H9 (cell line): ENCODE results near the gene MYOZ3. TPM values are rescaled to one million over a fixed set of nuclear protein-coding genes. Genes with fewer than 3 reads are reported as not detected.

ENCODE experiments used
- DNase-seq: peaks from one replicate; pipeline ENCODE4 v3.0.0-alpha.2; 2017
- H2AFZ ChIP-seq: one replicate; pipeline ENCODE4 v1.6.1; 2013; ENCODE audit warnings: mild to moderate bottlenecking, low read length, control low read depth, moderate library complexity
- H2AK5ac ChIP-seq: 2 replicates; pipeline ENCODE4 v1.6.1; 2013; ENCODE audit warnings: low read length, control low read depth, mixed read lengths; ENCODE audit not compliant: insufficient read length
- H2BK120ac ChIP-seq: one replicate; pipeline ENCODE4 v1.6.1; 2013; ENCODE audit warnings: low read depth, mild to moderate bottlenecking, low read length, control low read depth, inconsistent platforms; ENCODE audit not compliant: poor library complexity, severe bottlenecking
- H2BK12ac ChIP-seq: 2 replicates; pipeline ENCODE4 v1.6.1; 2013; ENCODE audit warnings: low read length, control low read depth, mixed read lengths, low read depth; ENCODE audit not compliant: insufficient read length
- H2BK15ac ChIP-seq: 2 replicates; pipeline ENCODE4 v1.6.1; 2013; ENCODE audit warnings: low read depth, low read length, control low read depth
- H2BK20ac ChIP-seq: one replicate; pipeline ENCODE4 v1.6.1; 2013; ENCODE audit warnings: low read depth, mild to moderate bottlenecking, low read length, control low read depth, inconsistent platforms; ENCODE audit not compliant: poor library complexity, severe bottlenecking
- H2BK5ac ChIP-seq: 2 replicates; pipeline ENCODE4 v1.6.1; 2013; ENCODE audit warnings: low read length, control low read depth, mixed read lengths; ENCODE audit not compliant: insufficient read length
- H3K14ac ChIP-seq: 2 replicates; pipeline ENCODE4 v1.6.1; 2013; ENCODE audit warnings: low read length, control low read depth; ENCODE audit not compliant: insufficient read depth
- H3K18ac ChIP-seq: 2 replicates; pipeline ENCODE4 v1.6.1; 2013; ENCODE audit warnings: low read depth, mild to moderate bottlenecking, mixed read lengths, low read length, control low read depth; ENCODE audit not compliant: insufficient read length
- H3K23ac ChIP-seq: 2 replicates; pipeline ENCODE4 v1.6.1; 2013; ENCODE audit warnings: low read length, control low read depth, mixed read lengths, low read depth; ENCODE audit not compliant: insufficient read length
- H3K23me2 ChIP-seq: 2 replicates; pipeline ENCODE4 v1.6.1; 2013; ENCODE audit warnings: low read depth, mild to moderate bottlenecking, mixed read lengths, low read length, control low read depth; ENCODE audit not compliant: insufficient read length, poor library complexity, severe bottlenecking
- H3K27ac ChIP-seq: 2 replicates; pipeline ENCODE4 v1.5.1; 2013; ENCODE audit warnings: low read length, control low read depth, mixed read lengths, low read depth; ENCODE audit not compliant: insufficient read length
- H3K27me3 ChIP-seq: 2 replicates; pipeline ENCODE4 v1.6.1; 2013; ENCODE audit warnings: low read length, control low read depth, inconsistent platforms; ENCODE audit not compliant: insufficient read depth
- H3K4ac ChIP-seq: 2 replicates; pipeline ENCODE4 v1.6.1; 2013; ENCODE audit warnings: low read depth, mild to moderate bottlenecking, control low read depth, inconsistent platforms, low read length, moderate library complexity
- H3K4me1 ChIP-seq: 2 replicates; pipeline ENCODE4 v1.6.1; 2013; ENCODE audit warnings: low read length, control low read depth, inconsistent platforms; ENCODE audit not compliant: insufficient read depth
- H3K4me2 ChIP-seq: 2 replicates; pipeline ENCODE4 v1.6.1; 2013; ENCODE audit warnings: low read length, control low read depth, mixed read lengths; ENCODE audit not compliant: insufficient read length, insufficient read depth
- H3K56ac ChIP-seq: 2 replicates; pipeline ENCODE4 v1.6.1; 2013; ENCODE audit warnings: low read depth, mild to moderate bottlenecking, mixed read lengths, low read length, control low read depth; ENCODE audit not compliant: insufficient read length
- H3K79me1 ChIP-seq: 2 replicates; pipeline ENCODE4 v1.6.1; 2013; ENCODE audit warnings: low read depth, mild to moderate bottlenecking, moderate library complexity, low read length, control low read depth, inconsistent platforms; ENCODE audit not compliant: insufficient read depth, poor library complexity, severe bottlenecking
- H3K79me2 ChIP-seq: 2 replicates; pipeline ENCODE4 v1.6.1; 2013; ENCODE audit warnings: low read length, control low read depth, inconsistent platforms; ENCODE audit not compliant: insufficient read depth
- H3K9ac ChIP-seq: 2 replicates; pipeline ENCODE4 v1.6.1; 2013; ENCODE audit warnings: low read length, control low read depth, mixed read lengths; ENCODE audit not compliant: insufficient read length; ENCODE audit errors: extremely low read depth
- H3K9me3 ChIP-seq: one replicate; pipeline ENCODE4 v1.6.1; 2013; ENCODE audit warnings: low read depth, low read length, inconsistent platforms; ENCODE audit not compliant: control insufficient read depth
- H3T11ph ChIP-seq: one replicate; pipeline ENCODE4 v1.6.1; 2013; ENCODE audit warnings: mild to moderate bottlenecking, low read length, control low read depth, inconsistent platforms
- H4K20me1 ChIP-seq: one replicate; pipeline ENCODE4 v1.6.1; 2013; ENCODE audit not compliant: control insufficient read depth, insufficient read length, insufficient read depth
- H4K5ac ChIP-seq: 2 replicates; pipeline ENCODE4 v1.6.1; 2013; ENCODE audit warnings: low read depth, mild to moderate bottlenecking, mixed read lengths, low read length, control low read depth; ENCODE audit not compliant: insufficient read length
- H4K8ac ChIP-seq: replicated peaks from 2 replicates; pipeline ENCODE4 v1.6.1; 2013; ENCODE audit warnings: low read length, control low read depth, mixed read lengths, low read depth; ENCODE audit not compliant: insufficient read length
- H4K91ac ChIP-seq: 2 replicates; pipeline ENCODE4 v1.6.1; 2013; ENCODE audit warnings: low read depth, mild to moderate bottlenecking, moderate library complexity, mixed read lengths, low read length, control low read depth; ENCODE audit not compliant: insufficient read length
- H3K27ac Mint-ChIP-seq, 3 experiments: 2 replicates in 2 of 3; 3 replicates in 1 of 3; pipeline ENCODE4 v1.8.0; 2020 to 2021; ENCODE audit warnings: mixed read lengths in 3 of 3, mild to moderate bottlenecking in 1 of 3, moderate library complexity in 1 of 3
- H3K27me3 Mint-ChIP-seq: 2 replicates; pipeline ENCODE4 v1.8.0; 2021; ENCODE audit warnings: low read depth, mild to moderate bottlenecking, moderate library complexity, mixed read lengths
- H3K36me3 Mint-ChIP-seq, 3 experiments: 2 replicates in 2 of 3; 3 replicates in 1 of 3; pipeline ENCODE4 v1.8.0; 2020 to 2021; ENCODE audit warnings: low read depth in 3 of 3, mixed read lengths in 3 of 3; ENCODE audit not compliant: insufficient read depth in 1 of 3
- H3K4me1 Mint-ChIP-seq, 2 experiments: 2 replicates each; pipeline ENCODE4 v1.8.0; 2020; ENCODE audit warnings: mixed read lengths in 2 of 2
- H3K4me3 Mint-ChIP-seq, 2 experiments: 2 replicates in 1 of 2; 3 replicates in 1 of 2; pipeline ENCODE4 v1.8.0; 2020 to 2021; ENCODE audit warnings: mild to moderate bottlenecking in 2 of 2, mixed read lengths in 2 of 2, moderate library complexity in 1 of 2
- H3K9me3 Mint-ChIP-seq, 2 experiments: 2 replicates in 1 of 2; 3 replicates in 1 of 2; pipeline ENCODE4 v1.8.0; 2020; ENCODE audit warnings: mild to moderate bottlenecking in 2 of 2, mixed read lengths in 2 of 2, moderate library complexity in 1 of 2
- CTCF ChIP-seq: fragments of 200-600 bp; sonication (generic); conservative IDR thresholded peaks from 3 replicates; pipeline ENCODE4 v1.8.0; 2021; ENCODE audit warnings: antibody characterized with exemption, mild to moderate bottlenecking
- WGBS: extraction: QIAGEN DNeasy Blood & Tissue Kit; methylation state at CpG from one replicate; pipeline ENCODE4 v1.1.7; 2013; ENCODE audit warnings: missing lambda C conversion rate, low lambda C conversion rate, mixed read lengths; ENCODE audit not compliant: insufficient read length; ENCODE audit errors: extremely low coverage; 5-methylcytosine and 5-hydroxymethylcytosine counted together
- total RNA-seq: library from RNA; stranded (reverse); gene quantifications from 2 replicates; pipeline ENCODE4 v1.2.1, GENCODE V29; 2021

Gene MYOZ3
- total RNA-seq, 1 experiment from 2014 or later, result 18.1 TPM

DNA sequence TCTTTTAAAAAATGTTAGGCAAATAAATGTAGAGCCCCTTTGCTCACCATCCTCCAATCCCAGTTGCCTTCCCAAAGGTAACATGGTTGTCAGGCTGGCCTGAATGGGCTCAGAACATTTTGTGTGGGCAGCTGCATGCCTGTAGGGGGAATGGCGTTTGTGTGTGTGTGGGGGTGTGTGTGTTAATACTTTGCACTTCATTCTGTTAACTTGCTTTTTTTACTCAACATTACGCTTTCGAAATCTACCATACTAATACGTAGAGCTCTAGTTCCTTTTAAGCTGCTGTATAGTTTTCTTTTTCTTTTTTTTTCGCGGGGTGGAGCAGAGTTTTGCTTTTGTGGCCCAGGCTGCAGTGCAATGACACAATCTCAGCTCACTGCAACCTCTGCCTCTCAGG lies 14.0 kb downstream of the MYOZ3 start:
- H3K27me3 ChIP-seq, result no peaks in the 10 kb centered on the region
- DNase-seq, result no peak
- H3K23ac ChIP-seq, result no peak overlapping the region
- WGBS, result no CpG with 5 or more reads among the region's 6 CpGs
- no peak overlapping the region for H3K4ac ChIP-seq
- H3K4me1 Mint-ChIP-seq, result peaks cover 27 to 28% of the 10 kb centered on the region in 2 experiments
- no peak overlapping the region for H2AK5ac ChIP-seq
- no peak overlapping the region for H3K9ac ChIP-seq
- no peak overlapping the region for H3K56ac ChIP-seq
- peaks cover 7% of the 10 kb centered on the region for H3K23me2 ChIP-seq
- H3K4me3 Mint-ChIP-seq, result no peak overlapping the region
- H3K9me3 ChIP-seq, result no peaks in the 10 kb centered on the region
- H2BK120ac ChIP-seq, result no peak overlapping the region
- no peak overlapping the region for H4K8ac ChIP-seq
- no peaks in the 10 kb centered on the region for H3K27me3 Mint-ChIP-seq
- H2BK20ac ChIP-seq, result no peak overlapping the region
- no peaks in the 10 kb centered on the region for H3K79me1 ChIP-seq
- H3K9me3 Mint-ChIP-seq, result no peaks in the 10 kb centered on the region
- no peak overlapping the region for H3K27ac Mint-ChIP-seq
- no peak overlapping the region for H3K4me2 ChIP-seq
- H4K20me1 ChIP-seq, result no peaks in the 10 kb centered on the region
- H4K91ac ChIP-seq, result no peak overlapping the region
- H2AFZ ChIP-seq, result no peak overlapping the region
- no peak for TF ChIP-seq CTCF
- no peak overlapping the region for H3K14ac ChIP-seq
- peaks cover 3% of the 10 kb centered on the region; the same call in 1 of the 2 replicates for H3K4me1 ChIP-seq
- no peak overlapping the region for H3K18ac ChIP-seq
- no peak overlapping the region for H3T11ph ChIP-seq
- H3K36me3 Mint-ChIP-seq, result peaks cover 4 to 10% (median 5%) of the 10 kb centered on the region in 3 experiments; a peak in 6 of 7 replicates
- no peak overlapping the region for H4K5ac ChIP-seq
- H2BK15ac ChIP-seq, result no peak overlapping the region
- no peaks in the 10 kb centered on the region for H3K79me2 ChIP-seq
- no peak overlapping the region for H2BK5ac ChIP-seq
- no peak overlapping the region for H3K27ac ChIP-seq
- no peak overlapping the region for H2BK12ac ChIP-seq
